ENCODE data around the gene APOA4. TPM values are rescaled to one million over a fixed set of nuclear protein-coding genes. Genes with fewer than 3 reads are reported as not detected.

APOA4 gene
- total RNA-seq, 1 donor from 2014 or later: not detected

GRCh38 chr11:116831790-116832349 lies 8.8 kb upstream of the APOA4 start:
- DNase-seq (ENCODE audit: low spot score): no peak
- Mint-ChIP-seq H3K27ac (ENCODE audit: unreplicated experiment) (no peak overlapping the region), H3K27me3 (ENCODE audit: low read depth) (no peaks in the 10 kb centered on the region), H3K4me3 (ENCODE audit: unreplicated experiment) (no peak overlapping the region), H3K36me3 (ENCODE audit: low read depth) (no peaks in the 10 kb centered on the region), H3K9me3 (ENCODE audit: low read depth) (no peaks in the 10 kb centered on the region), H3K4me1 (ENCODE audit: low read depth) (peaks cover 21% of the 10 kb centered on the region)
- TF ChIP-seq, protein P1, sequence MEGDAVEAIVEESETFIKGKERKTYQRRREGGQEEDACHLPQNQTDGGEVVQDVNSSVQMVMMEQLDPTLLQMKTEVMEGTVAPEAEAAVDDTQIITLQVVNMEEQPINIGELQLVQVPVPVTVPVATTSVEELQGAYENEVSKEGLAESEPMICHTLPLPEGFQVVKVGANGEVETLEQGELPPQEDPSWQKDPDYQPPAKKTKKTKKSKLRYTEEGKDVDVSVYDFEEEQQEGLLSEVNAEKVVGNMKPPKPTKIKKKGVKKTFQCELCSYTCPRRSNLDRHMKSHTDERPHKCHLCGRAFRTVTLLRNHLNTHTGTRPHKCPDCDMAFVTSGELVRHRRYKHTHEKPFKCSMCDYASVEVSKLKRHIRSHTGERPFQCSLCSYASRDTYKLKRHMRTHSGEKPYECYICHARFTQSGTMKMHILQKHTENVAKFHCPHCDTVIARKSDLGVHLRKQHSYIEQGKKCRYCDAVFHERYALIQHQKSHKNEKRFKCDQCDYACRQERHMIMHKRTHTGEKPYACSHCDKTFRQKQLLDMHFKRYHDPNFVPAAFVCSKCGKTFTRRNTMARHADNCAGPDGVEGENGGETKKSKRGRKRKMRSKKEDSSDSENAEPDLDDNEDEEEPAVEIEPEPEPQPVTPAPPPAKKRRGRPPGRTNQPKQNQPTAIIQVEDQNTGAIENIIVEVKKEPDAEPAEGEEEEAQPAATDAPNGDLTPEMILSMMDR (IDR thresholded peaks at IDR 0.05): no peak

- H3K4me3 Mint-ChIP-seq (ENCODE audit: unreplicated experiment): no peak overlapping the region
- peaks cover 13% of the 10 kb centered on the region for H3K4me1 Mint-ChIP-seq (ENCODE audit: low read depth)
- TF ChIP-seq, protein P1 (IDR thresholded peaks at IDR 0.05): no peak
- no peaks in the 10 kb centered on the region for H3K36me3 Mint-ChIP-seq (ENCODE audit: low read depth)
- DNase-seq (ENCODE audit: low spot score): no peak
- H3K27me3 Mint-ChIP-seq (ENCODE audit: low read depth): no peaks in the 10 kb centered on the region
- H3K27ac Mint-ChIP-seq (ENCODE audit: unreplicated experiment): no peak overlapping the region
- H3K9me3 Mint-ChIP-seq (ENCODE audit: low read depth): no peaks in the 10 kb centered on the region
Measured at GRCh38 chr11:116830184-116830912, 7.2 kb upstream of the APOA4 start.

- DNase-seq (ENCODE audit: low spot score): no peak
- Mint-ChIP-seq H3K27me3 (ENCODE audit: low read depth) (no peaks in the 10 kb centered on the region), H3K9me3 (ENCODE audit: low read depth) (no peaks in the 10 kb centered on the region), H3K36me3 (ENCODE audit: low read depth) (no peaks in the 10 kb centered on the region), H3K4me1 (ENCODE audit: low read depth) (peaks cover 13% of the 10 kb centered on the region), H3K4me3 (ENCODE audit: unreplicated experiment) (no peak within 1 kb of the TSS), H3K27ac (ENCODE audit: unreplicated experiment) (peak within 1 kb of the TSS; percentile 32)
- TF ChIP-seq, protein P1 (IDR thresholded peaks at IDR 0.05): no peak
Measured at GRCh38 chr11:116829525-116830183, 6.5 kb upstream of the APOA4 start, which contains the start of gene APOC3. APOC3 (plus strand) TSS chr11:116829907; CDS start chr11:116830583, 676 bp downstream.

DNA sequence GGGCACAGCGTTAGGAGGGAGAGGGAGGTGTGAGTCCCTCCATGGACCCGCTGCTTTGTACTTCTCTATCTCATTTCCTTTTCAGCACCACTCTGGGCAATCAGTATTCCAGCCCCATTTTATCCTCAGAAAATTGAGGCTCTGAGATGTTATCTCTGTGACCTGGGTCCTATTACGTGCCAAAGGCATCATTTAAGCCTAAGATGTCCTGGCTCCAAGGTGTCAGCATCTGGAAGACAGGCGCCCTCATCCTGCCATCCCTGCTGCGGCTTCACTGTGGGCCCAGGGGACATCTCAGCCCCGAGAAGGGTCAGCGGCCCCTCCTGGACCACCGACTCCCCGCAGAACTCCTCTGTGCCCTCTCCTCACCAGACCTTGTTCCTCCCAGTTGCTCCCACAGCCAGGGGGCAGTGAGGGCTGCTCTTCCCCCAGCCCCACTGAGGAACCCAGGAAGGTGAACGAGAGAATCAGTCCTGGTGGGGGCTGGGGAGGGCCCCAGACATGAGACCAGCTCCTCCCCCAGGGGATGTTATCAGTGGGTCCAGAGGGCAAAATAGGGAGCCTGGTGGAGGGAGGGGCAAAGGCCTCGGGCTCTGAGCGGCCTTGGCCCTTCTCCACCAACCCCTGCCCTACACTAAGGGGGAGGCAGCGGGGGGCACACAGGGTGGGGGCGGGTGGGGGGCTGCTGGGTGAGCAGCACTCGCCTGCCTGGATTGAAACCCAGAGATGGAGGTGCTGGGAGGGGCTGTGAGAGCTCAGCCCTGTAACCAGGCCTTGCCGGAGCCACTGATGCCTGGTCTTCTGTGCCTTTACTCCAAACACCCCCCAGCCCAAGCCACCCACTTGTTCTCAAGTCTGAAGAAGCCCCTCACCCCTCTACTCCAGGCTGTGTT lies 5.8 kb upstream of the APOA4 start:
- no peak for DNase-seq (ENCODE audit: low spot score)
- Mint-ChIP-seq H3K9me3 (ENCODE audit: low read depth) (no peaks in the 10 kb centered on the region), H3K36me3 (ENCODE audit: low read depth) (no peaks in the 10 kb centered on the region), H3K4me3 (ENCODE audit: unreplicated experiment) (no peak overlapping the region), H3K4me1 (ENCODE audit: low read depth) (peaks cover 13% of the 10 kb centered on the region), H3K27ac (ENCODE audit: unreplicated experiment) (peak overlapping the region; percentile 9), H3K27me3 (ENCODE audit: low read depth) (no peaks in the 10 kb centered on the region)
- TF ChIP-seq, protein P1 (IDR thresholded peaks at IDR 0.05): no peak
